ENCODE data around the gene CCDC120.
A peak's percentile ranks its signal among the peaks of the same experiment; 100 is the strongest.

Gene CCDC120, protein sequence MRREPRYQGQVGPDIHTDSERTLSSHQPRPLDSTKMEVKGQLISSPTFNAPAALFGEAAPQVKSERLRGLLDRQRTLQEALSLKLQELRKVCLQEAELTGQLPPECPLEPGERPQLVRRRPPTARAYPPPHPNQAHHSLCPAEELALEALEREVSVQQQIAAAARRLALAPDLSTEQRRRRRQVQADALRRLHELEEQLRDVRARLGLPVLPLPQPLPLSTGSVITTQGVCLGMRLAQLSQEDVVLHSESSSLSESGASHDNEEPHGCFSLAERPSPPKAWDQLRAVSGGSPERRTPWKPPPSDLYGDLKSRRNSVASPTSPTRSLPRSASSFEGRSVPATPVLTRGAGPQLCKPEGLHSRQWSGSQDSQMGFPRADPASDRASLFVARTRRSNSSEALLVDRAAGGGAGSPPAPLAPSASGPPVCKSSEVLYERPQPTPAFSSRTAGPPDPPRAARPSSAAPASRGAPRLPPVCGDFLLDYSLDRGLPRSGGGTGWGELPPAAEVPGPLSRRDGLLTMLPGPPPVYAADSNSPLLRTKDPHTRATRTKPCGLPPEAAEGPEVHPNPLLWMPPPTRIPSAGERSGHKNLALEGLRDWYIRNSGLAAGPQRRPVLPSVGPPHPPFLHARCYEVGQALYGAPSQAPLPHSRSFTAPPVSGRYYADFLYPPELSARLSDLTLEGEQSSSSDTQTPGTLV

GRCh38 chrX:49058794-49059193 lies at the start of gene CCDC120:
Gene CCDC120, plus strand, starts transcription at chrX:49058999. Its CDS starts 3,043 bp downstream, at chrX:49062042.
- no peak for DNase-seq

GRCh38 chrX:49019050-49019449 lies 39.7 kb upstream of the CCDC120 start:
- no peak for DNase-seq

DNA sequence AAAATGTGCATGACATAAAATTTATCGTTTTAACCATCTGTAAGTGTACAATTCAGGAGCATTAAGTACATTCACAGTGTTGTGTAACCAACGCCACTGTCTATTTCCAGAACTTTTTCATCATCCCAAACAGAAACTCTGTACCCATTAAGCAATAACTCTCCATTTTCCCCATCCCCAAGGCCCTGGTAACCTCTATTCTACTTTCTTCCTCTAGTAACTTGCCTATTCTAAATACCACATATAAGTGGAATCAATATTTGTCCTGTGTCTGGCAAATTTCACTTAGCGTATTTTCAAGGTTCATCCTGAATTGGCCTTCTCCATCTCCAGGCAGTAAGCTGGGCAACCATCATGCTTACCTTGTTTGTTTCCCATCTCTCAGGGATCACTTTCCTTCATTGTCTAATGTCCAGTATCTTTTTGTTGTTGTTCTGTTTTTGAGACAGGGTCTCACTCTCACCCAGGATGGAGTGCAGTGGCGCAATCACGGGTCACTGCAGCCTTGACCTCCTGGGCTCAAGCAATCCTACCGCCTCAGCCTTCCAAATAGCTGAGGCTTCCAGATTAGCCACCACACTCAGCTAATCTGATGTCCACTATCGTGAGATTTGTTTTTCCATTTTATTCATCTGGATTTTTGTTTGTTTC lies 39.1 kb upstream of the CCDC120 start:
- DNase-seq: peak in 1 of 2 experiments; percentile 3

- no peak for DNase-seq
These were observed 28.9 kb upstream of the CCDC120 start for GRCh38 chrX:49029876-49030275.

DNA sequence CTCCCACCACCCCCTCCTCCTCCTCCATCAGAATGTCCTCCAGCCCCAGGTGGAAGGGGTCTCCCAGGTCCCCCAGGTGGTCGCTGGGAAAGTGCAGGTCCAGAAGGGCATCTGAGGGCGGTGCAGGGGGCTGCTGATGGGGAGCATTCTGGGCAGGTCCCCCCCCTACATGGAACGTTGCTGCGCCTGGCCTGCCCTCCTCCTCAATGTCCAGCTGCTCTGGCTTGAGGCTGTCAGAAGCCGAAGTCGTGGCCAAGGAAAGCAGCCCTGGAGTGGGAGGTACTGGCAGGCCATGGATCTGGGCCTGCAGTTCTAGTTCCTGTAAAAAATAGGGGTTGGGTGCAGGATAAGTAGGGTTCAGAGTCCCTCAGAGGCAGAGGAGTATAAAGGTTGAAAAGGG lies 28.5 kb upstream of the CCDC120 start:
- no peak for DNase-seq

DNA sequence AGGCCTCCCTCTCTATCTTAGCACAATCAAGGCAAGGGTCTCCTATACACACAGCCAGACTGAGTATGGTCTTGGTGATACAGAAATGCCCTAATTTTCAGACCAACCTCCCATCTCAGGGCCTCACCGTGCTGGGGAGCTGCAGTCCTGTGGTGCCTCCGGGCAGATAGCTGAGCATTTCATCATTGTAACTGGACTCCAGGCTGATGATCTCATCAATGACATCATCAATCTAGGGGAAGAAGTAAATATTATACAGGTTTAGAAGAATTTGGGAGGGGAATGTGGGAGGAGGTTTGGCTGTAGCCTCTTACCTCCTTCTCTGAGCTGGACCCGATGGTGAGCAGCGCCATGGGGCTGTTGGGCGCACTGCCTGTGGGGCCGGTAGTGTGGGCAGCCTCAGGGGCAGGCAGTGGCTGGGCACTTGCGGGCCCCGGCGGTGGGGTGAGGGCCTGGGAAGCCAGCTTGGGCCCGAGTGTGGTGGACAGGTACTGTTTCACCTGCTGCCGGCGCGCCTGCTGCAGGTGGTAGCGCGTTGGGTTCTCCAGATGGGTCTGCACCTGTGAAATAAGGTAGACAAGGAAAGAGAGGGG lies 20.8 kb upstream of the CCDC120 start:
- no peak for DNase-seq

DNA sequence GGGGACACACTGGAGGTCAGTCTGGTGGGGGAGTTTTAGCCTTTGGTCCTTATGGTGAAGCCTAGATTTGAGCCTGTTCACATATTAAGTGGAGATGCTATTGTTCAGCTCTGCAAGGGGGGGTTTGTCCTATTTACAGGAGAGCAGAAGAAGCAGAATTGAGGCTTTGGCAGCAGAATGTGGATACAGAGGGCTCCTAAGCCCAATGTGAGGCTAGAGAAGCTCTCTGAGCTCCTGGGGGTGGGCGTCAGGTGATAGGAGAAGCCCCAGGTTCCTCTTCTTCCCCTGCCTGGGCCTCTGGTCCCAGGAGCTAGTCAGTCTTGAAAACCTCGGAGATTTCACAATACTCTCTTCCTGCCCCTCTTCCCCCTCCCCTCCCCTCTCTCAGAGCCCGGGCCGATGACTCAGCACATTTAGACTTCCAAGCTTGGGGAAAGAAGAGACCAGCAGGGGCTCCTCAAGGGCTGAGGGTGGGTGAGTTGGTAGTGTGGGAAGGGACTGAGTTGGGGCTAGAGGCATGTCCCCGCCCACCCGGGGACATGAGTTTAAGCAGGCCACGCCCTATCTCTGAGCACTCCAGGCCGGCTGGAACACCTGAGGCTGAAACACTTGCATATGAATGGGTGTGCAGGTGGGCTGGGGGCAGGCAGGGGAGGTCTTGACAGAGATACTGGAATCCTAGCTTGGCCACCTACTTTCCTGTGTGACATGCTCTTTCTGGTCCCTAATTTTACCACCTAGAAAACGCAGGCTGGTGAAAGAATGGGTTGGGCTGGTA lies 19.0 kb upstream of the CCDC120 start:
- DNase-seq: peak; percentile 72 to 74

- no peak for DNase-seq
These were observed 18.3 kb upstream of the CCDC120 start for GRCh38 chrX:49040376-49040955.

DNA sequence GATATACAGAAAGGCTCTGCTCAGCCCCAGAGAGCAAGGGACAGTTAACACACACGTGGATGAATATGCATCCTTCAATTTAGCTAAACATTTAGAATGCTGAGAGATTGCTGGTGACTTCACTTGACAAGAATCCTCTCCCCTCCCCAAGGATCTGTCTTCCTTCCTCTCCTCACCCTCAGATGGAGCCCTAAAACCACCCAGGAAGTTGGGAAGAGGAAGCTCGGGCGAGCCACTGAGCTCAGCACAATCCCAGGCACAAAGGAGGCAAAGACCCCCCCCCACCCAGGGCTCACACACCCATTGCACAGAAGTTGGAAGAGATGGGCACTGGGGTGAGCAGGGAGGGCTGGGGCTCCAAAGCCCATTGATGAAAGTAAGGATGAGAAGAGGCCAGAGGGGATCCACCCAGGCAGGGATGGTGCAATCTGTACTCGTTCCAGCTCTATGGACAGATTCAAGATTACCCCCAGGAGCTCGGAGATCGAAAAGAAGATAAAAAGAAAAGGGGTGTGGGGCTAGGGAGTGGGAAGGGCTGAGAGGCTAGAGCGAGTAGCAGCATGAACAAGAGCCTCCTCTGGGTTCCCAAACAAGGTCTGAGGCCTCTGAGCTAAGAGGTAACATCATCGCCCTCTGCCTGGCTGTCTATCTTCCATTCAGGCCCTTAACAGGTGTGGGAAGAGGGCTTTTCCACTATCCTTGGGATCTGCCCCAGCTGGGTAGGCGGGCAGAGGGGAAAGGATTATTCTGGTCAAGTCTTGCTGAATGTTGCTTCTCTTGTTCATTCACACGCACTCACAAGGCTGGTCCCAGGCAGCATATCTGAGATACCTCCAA lies 16.8 kb upstream of the CCDC120 start:
- DNase-seq: peak; percentile 4 to 8

DNA sequence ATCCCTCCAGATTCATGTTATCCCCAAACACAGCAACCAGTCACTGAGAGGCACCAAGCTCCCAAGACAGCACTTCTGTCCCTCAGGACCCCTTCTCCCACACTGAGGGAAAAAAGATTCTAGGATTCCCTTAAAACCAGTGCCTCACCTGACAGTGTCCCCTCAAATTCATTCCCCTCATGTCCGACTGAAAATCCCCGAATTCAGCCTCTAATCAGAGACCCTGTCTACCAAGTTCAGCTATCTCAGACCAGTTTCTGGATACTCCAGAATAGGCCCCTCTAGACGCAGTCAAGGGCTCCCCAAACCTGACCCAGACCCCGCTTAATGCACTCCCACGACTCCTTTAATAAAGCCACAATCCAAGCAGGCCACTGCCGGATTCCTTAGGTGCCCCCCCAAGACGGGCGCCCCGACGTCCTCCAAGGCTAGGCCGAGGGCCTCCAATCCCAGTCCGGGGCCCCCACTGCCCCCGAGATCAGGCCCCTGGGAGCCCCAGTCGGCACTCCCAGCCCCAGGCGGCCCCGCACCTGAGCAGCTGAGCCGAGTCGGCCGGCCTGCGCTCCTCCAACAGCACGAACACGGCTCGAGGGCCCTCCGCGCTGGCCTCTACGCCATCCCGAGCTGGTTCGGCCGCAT lies 16.1 kb upstream of the CCDC120 start:
- no peak for DNase-seq

DNA sequence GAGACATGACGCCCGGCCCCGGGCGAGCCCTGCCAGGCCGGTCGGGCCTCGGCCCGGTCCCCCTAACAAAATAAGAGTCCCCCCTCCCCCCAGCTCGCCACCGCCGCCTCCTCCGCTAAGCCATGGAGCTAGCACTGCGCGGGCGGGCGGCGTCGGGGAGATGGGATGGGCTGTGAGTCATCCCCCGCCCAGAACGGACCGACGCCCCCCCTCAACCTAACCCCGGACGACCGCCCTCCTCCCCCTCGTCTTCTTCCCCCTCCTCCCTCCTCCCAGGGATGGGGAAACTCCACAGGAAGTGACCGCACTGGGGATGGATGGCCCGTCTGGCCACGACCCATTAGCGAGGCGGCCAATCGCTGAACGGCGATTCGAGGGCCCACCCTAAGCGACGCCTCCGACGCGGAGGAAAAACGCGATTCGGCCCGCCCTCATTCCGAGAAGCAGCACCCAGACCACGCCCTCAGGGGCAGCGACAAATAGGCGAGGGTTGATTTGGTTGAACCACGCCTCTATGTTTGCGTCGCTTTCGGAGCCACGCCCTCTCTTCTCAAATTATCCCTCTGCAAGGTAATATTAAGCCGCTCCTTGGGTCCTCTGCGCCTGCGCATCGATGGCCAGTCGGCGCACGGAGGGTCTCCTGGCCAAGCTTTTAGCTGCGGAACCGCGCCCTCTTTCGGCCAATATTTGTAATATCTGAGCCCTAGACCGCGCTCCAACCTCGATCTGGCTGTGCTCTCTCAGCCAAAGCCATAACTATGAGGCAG lies 15.4 kb upstream of the CCDC120 start, which contains the start of gene TFE3:
Gene TFE3, minus strand, starts transcription at position 138 of the 767 bp plus-strand sequence. Its CDS starts 131 bp downstream, at position 7.
- peak; percentile 92 to 93 for DNase-seq

DNA sequence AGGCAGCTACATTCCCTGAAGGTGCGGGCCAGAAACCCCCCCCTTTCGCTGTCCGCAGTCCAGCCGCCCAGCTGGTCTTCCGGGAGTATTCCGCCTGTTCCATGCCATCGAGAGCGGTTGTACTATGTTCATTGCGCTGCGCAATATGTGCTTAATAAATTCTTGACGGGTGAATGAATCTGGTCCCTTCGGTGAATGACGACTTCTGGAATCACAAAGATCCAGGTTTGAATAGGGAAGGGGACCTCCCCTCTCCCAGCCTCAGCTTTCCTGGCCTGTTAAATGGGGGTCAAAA lies 14.9 kb upstream of the CCDC120 start:
- no peak for DNase-seq

DNA sequence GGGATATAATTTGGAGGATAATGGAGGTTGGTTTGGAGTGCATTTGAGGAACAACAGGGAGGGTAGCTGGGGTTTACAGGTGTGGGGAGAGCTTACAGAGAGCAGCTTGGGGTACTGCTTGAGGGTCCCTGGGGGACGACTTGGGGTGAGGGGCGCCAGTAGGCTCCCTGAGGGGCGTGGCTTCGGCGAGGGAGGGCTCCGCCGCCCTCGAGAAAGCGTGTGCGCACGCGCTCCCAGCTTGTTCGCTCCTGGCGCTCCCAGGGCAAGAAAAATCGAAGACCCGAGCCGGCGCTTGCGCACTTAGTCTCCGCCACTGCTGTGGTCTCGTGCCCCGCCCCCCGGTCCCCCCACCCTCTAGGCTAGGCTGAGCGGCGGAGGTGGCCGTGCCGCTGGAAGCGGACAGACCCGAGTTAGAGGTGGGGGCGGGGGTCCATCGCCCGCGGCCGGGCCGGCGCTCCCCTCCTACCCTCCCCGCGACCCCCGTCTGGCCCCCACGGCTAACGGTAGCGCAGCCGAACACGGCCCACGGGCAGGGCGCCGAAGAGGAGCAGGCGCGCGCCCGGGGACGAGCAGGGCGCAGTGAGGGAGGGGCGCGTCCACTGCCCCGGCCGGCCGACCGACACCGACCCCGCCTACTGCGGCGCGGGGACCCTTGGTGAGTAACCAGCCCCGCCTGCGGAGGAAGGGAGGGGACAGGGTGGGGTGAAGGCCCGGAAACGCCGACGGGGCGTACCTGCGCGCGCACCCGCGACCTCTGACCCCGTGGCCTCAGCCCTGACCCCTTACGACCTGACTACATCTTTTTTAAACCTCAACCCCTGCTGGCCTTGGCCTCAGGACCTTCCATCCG lies 5.4 kb upstream of the CCDC120 start:
- no peak for DNase-seq

DNA sequence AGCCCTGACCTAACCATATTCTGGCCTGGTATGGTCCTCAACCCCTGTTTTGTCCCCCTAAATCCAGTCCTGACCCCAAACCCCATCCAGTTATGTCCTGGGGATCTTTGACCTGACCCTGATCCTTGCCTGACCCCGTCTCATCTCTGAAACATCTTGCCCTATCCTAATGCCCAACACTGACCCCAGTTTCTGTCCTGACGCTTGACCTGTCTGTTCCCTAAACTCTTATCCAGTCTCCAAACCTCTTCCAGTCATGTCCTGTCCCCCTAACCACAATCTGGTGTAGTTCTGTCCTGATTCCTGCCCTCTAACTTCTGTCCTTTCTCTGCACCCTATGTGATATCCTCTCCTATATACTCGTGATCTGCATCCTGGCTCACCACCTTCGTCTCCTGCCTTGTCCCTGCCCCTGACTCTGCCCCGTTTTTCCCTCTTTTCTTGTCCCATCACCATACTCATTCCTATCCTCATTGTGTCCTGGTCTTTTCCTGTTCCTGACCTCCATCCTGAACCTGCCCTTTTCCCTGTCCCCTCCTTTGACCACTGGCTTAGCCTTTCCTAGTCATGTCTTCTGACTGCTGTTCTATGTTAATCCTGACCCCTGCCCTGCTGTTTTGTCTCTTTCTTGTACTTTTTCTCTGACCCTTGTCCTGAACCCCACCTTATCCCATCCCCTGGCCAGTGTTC lies 4.6 kb upstream of the CCDC120 start:
- no peak for DNase-seq

- DNase-seq: no peak
These were observed 402 bp downstream of the CCDC120 start for GRCh38 chrX:49059201-49059600.

DNA sequence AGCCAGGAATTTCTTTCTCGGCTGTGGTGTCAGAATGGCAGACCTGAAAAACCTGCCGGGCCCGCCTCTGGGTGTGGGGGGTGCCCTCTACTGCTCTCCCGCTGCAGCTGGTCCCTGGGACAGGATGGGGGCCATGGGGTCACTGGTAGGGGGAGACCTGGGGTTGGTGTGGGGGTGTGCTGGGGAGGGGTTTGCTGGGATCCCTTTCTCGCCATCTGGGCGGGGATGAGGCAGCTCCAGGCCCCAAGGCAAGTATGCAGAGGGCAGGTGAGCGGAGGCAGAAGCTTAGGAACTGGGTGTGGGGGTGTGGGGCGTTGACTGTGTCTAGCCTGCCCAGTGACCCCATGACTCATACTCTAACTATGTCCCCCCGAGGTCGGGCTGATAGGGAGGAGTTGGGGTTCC lies 884 bp downstream of the CCDC120 start:
- DNase-seq: no peak

GRCh38 chrX:49060914-49061313 lies 2.1 kb downstream of the CCDC120 start:
- no peak for DNase-seq

GRCh38 chrX:49061490-49061889 lies 2.7 kb downstream of the CCDC120 start:
- no peak for DNase-seq

All from AML-193 (cell line).